Esophagus muscularis mucosa (tissue), 4 donors: Measurements from ENCODE around the gene PLSCR4. TPM values are rescaled to one million over a fixed set of nuclear protein-coding genes. Genes with fewer than 3 reads are reported as not detected.

ENCODE experiments used
- DNase-seq: peaks from one replicate; pipeline ENCODE4 v3.0.0-alpha.2; 2017; ENCODE audit errors: extremely low spot score
- H3K27ac ChIP-seq, 4 donors: fragments of 200-600 bp; sonication (generic); replicated peaks in 1 of 4; 1 replicate in 3 of 4; 2 replicates in 1 of 4; pipeline ENCODE4 v1.5.1; 2016 to 2019; ENCODE audit warnings: mild to moderate bottlenecking in 1 of 4
- H3K27me3 ChIP-seq, 4 donors: fragments of 200-600 bp; sonication (generic); one replicate each; pipeline versions ENCODE4 v1.5.1 to v1.6.0; 2016 to 2019
- H3K36me3 ChIP-seq, 4 donors: fragments of 200-600 bp; sonication (generic); one replicate each; pipeline ENCODE4 v1.5.1; 2016 to 2019
- H3K4me1 ChIP-seq, 4 donors: fragments of 200-600 bp; sonication (generic); one replicate each; pipeline ENCODE4 v1.5.1; 2016 to 2019
- H3K4me3 ChIP-seq, 4 donors: fragments of 200-600 bp; sonication (generic); 1 replicate in 2 of 4; 2 replicates in 2 of 4; pipeline ENCODE4 v1.5.1; 2016 to 2019; ENCODE audit warnings: mild to moderate bottlenecking in 4 of 4, moderate library complexity in 1 of 4
- H3K9me3 ChIP-seq, 4 donors: fragments of 200-600 bp; sonication (generic); 1 replicate in 3 of 4; 2 replicates in 1 of 4; pipeline ENCODE4 v1.5.1; 2016 to 2019
- EP300 ChIP-seq: sonication (generic); formaldehyde crosslinking; IDR thresholded peaks from one replicate; pipeline ENCODE4 v1.6.1; 2017; ENCODE audit warnings: antibody characterized with exemption
- POLR2A ChIP-seq: fragments of 450-650 bp; IDR thresholded peaks from one replicate; pipeline ENCODE4 v1.6.1; 2017; ENCODE audit warnings: antibody characterized with exemption, moderate library complexity, mild to moderate bottlenecking, low read depth
- POLR2AphosphoS5 ChIP-seq, 2 donors: sonication (generic); formaldehyde crosslinking; IDR thresholded peaks; one replicate each; pipeline ENCODE4 v1.6.1; 2017; ENCODE audit warnings: antibody characterized with exemption in 2 of 2
- WGBS: methylation state at CpG from one replicate; pipeline ENCODE4 v1.1.5; 2018; 5-methylcytosine and 5-hydroxymethylcytosine counted together
- intact Hi-C: fragments of 100-400 bp; cut with DNase I; formaldehyde crosslinking; loops from one replicate; pipeline ENCODE4 v1.15.1; 2023
- total RNA-seq, 4 donors: library from RNA; depleted of rRNA; stranded (reverse); fragments of >200 nt; gene quantifications; one replicate each; pipeline versions ENCODE4 v1.1.0 to v1.2.1, GENCODE V29; 2016
- TF ChIP-seq, protein P1 (sequence below), 3 experiments: fragments of 200-600 bp in 2 of 3; fragments of 450-650 bp in 1 of 3; sonication (generic) in 2 of 3; IDR thresholded peaks; one replicate each; pipeline ENCODE4 v1.5.1; 2017 to 2019; ENCODE audit warnings: antibody characterized with exemption in 3 of 3, mild to moderate bottlenecking in 2 of 3, moderate library complexity in 1 of 3

PLSCR4 gene
- total RNA-seq, 4 donors from 2014 or later, result 43.5 to 71.4 (median 63.0) TPM

DNA sequence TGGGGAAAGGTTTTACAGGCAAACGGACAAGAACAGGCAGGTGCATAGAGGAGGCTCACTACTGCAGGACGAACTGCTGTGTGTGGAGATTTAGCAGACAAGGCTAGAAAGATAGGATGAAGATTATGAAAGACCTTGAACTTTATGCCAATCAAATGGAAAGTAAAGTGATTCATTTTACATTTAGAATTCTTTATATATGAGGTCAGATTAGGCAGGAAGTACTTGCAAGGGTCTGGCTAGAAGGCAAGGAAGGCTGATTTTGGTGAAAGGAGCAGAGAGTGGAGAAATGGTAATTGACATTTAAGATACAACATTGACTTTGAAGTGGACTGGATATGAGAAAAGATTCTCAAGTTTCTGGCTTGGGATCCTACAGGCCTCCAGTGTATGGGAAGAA is 33.6 kb downstream of the PLSCR4 start:
- TF ChIP-seq POLR2A, result no peak
- no peak for TF ChIP-seq EP300
- TF ChIP-seq, protein P1, sequence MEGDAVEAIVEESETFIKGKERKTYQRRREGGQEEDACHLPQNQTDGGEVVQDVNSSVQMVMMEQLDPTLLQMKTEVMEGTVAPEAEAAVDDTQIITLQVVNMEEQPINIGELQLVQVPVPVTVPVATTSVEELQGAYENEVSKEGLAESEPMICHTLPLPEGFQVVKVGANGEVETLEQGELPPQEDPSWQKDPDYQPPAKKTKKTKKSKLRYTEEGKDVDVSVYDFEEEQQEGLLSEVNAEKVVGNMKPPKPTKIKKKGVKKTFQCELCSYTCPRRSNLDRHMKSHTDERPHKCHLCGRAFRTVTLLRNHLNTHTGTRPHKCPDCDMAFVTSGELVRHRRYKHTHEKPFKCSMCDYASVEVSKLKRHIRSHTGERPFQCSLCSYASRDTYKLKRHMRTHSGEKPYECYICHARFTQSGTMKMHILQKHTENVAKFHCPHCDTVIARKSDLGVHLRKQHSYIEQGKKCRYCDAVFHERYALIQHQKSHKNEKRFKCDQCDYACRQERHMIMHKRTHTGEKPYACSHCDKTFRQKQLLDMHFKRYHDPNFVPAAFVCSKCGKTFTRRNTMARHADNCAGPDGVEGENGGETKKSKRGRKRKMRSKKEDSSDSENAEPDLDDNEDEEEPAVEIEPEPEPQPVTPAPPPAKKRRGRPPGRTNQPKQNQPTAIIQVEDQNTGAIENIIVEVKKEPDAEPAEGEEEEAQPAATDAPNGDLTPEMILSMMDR (IDR thresholded peaks at IDR 0.05), result no peak
- TF ChIP-seq POLR2AphosphoS5 (IDR thresholded peaks at IDR 0.05), result no peak
- intact Hi-C loops, result loop anchor here (10.0 kb wide), 1 partner anchor 367 kb away; no protein-coding TSS in a partner anchor
- no peaks in the 10 kb centered on the region for H3K9me3 ChIP-seq
- no peaks in the 10 kb centered on the region for H3K27me3 ChIP-seq
- peaks cover 0 to 18% (median 14%) of the 10 kb centered on the region in 4 donors for H3K4me1 ChIP-seq
- peaks cover 0 to 43% (median 7%) of the 10 kb centered on the region in 4 donors for H3K36me3 ChIP-seq
- H3K4me3 ChIP-seq, result no peak overlapping the region
- H3K27ac ChIP-seq, result no peak overlapping the region
- DNase-seq, result no peak
- WGBS, result 74% methylated on average over 2 of the region's 2 CpGs

DNA sequence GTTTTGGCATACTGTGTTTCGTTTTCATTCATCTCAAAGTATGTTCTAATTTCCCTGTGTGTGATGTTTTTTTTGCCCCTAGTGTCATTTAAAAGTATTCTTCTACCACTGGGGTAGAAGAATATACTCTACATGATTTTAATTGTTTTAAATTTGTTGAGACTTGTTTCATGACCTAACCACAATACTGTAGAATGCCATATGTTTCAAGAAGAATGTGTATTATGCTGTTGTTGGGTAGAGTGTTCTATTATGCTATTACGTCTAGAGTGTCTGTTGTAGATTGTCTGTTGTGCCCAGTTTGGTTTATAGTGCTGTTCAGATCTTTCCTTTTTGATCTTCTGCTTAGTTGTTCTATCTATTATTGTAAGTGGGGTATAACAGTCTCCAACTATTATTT is 36.4 kb downstream of the PLSCR4 start:
- intact Hi-C loops, result loop anchor here (10.0 kb wide), 1 partner anchor 370 kb away; no protein-coding TSS in a partner anchor
- 94% methylated on average over 2 of the region's 2 CpGs for WGBS
- Histone ChIP-seq H3K4me3 (no peak overlapping the region), H3K9me3 (no peaks in the 10 kb centered on the region), H3K27me3 (no peaks in the 10 kb centered on the region), H3K4me1 (no peaks in the 10 kb centered on the region), H3K36me3 (peaks cover 0 to 38% (median 7%) of the 10 kb centered on the region in 4 donors), H3K27ac (no peak overlapping the region)
- TF ChIP-seq POLR2A, result no peak
- TF ChIP-seq, protein P1 (IDR thresholded peaks at IDR 0.05), result no peak
- TF ChIP-seq POLR2AphosphoS5 (IDR thresholded peaks at IDR 0.05), result no peak
- no peak for TF ChIP-seq EP300
- no peak for DNase-seq

DNA sequence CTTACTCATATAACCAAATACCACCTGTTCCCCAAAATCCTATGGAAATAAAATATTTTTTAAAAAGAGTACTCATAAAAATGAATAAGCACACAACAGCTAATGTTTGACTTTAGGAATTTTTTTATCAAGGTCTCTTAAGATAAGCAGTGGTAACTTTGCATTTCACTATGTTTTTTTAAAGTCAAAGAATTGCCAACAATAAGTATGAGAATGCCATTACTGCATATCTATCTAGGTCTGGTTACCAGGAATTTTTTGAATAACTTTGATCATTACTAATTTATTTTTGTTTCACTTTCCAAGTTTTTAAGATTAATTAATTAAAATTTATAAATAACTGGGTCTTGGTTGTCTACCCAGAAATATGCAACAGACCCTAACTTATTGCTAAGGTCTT is 41.5 kb downstream of the PLSCR4 start:
- DNase-seq, result no peak
- Histone ChIP-seq H3K36me3 (peaks cover 5 to 44% (median 9%) of the 10 kb centered on the region in 4 donors), H3K27ac (no peak overlapping the region), H3K4me1 (no peaks in the 10 kb centered on the region), H3K4me3 (no peak overlapping the region), H3K9me3 (no peaks in the 10 kb centered on the region), H3K27me3 (no peaks in the 10 kb centered on the region)
- intact Hi-C loops, result no loop called here
- no peak for TF ChIP-seq EP300
- TF ChIP-seq POLR2AphosphoS5 (IDR thresholded peaks at IDR 0.05), result no peak
- TF ChIP-seq POLR2A, result no peak
- TF ChIP-seq, protein P1 (IDR thresholded peaks at IDR 0.05), result no peak

DNA sequence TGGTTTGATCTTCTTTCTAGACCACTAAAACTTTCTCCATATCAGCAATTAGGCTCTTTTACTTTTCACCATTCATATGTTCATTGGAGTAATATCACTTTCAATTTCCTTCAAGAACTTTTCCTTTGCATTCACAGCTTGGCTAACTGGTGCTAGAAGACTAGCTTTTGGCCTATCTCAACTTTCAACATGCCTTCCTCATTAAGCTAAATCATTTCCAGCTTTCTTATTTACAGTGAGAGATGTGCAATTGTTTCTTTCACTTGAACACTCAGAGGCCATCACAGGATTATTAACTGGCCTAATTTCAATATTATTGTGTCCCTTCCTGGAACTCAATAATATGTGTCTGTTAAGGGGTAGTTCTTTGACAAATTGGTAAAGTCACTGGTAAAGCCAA is 47.1 kb downstream of the PLSCR4 start:
- H3K4me1 ChIP-seq, result no peaks in the 10 kb centered on the region
- H3K27me3 ChIP-seq, result no peaks in the 10 kb centered on the region
- no peaks in the 10 kb centered on the region for H3K9me3 ChIP-seq
- DNase-seq, result no peak
- intact Hi-C loops, result no loop called here
- H3K27ac ChIP-seq, result no peak overlapping the region
- TF ChIP-seq, protein P1 (IDR thresholded peaks at IDR 0.05), result no peak
- TF ChIP-seq POLR2AphosphoS5 (IDR thresholded peaks at IDR 0.05), result no peak
- TF ChIP-seq POLR2A, result no peak
- no peak for TF ChIP-seq EP300
- no peak overlapping the region for H3K4me3 ChIP-seq
- peaks cover 5 to 55% (median 9%) of the 10 kb centered on the region in 4 donors for H3K36me3 ChIP-seq
